Endodermal cell (in vitro differentiated cells): ENCODE measurements around the gene DGLUCY. TPM values are rescaled to one million over a fixed set of nuclear protein-coding genes. Genes with fewer than 3 reads are reported as not detected.

Experiments
- DNase-seq: peaks from one replicate; pipeline ENCODE4 v3.0.0-alpha.2; 2017
- H3K27ac ChIP-seq: 2 replicates; pipeline ENCODE4 v1.5.1; 2013; ENCODE audit warnings: mild to moderate bottlenecking, low read depth, low read length, moderate library complexity
- H3K27me3 ChIP-seq: 2 replicates; pipeline ENCODE4 v1.6.1; 2013; ENCODE audit warnings: mild to moderate bottlenecking, low read length, moderate library complexity; ENCODE audit not compliant: insufficient read depth, control insufficient read depth, poor library complexity, severe bottlenecking
- H3K36me3 ChIP-seq: 2 replicates; pipeline ENCODE4 v1.7.0; 2013; ENCODE audit warnings: mild to moderate bottlenecking, low read length, moderate library complexity; ENCODE audit not compliant: control insufficient read depth, insufficient read depth
- H3K4me1 ChIP-seq: one replicate; pipeline ENCODE4 v1.7.0; 2013; ENCODE audit warnings: low read length; ENCODE audit not compliant: control insufficient read depth, insufficient read depth
- H3K4me3 ChIP-seq: 2 replicates; pipeline ENCODE4 v1.5.1; 2013; ENCODE audit warnings: mild to moderate bottlenecking, low read length, moderate library complexity
- H3K9ac ChIP-seq: 2 replicates; pipeline ENCODE4 v1.6.1; 2013; ENCODE audit warnings: mild to moderate bottlenecking, low read length, moderate library complexity; ENCODE audit not compliant: poor library complexity, severe bottlenecking; ENCODE audit errors: extremely low read depth
- H3K9me3 ChIP-seq: 2 replicates; pipeline ENCODE4 v1.6.1; 2013; ENCODE audit warnings: mild to moderate bottlenecking, low read length, moderate library complexity; ENCODE audit not compliant: control insufficient read depth
- H3K27ac Mint-ChIP-seq: 2 replicates; pipeline ENCODE4 v1.8.0; 2020; ENCODE audit warnings: mixed read lengths
- H3K27me3 Mint-ChIP-seq: 2 replicates; pipeline ENCODE4 v1.8.0; 2021; ENCODE audit warnings: mild to moderate bottlenecking, mixed read lengths; ENCODE audit not compliant: insufficient read depth
- H3K36me3 Mint-ChIP-seq: 2 replicates; pipeline ENCODE4 v1.8.0; 2020; ENCODE audit warnings: low read depth, mixed read lengths
- H3K4me1 Mint-ChIP-seq: 2 replicates; pipeline ENCODE4 v1.8.0; 2020; ENCODE audit warnings: mixed read lengths
- H3K4me3 Mint-ChIP-seq: 2 replicates; pipeline ENCODE4 v1.8.0; 2020; ENCODE audit warnings: mild to moderate bottlenecking, moderate library complexity, mixed read lengths
- H3K9me3 Mint-ChIP-seq: 2 replicates; pipeline ENCODE4 v1.8.0; 2020; ENCODE audit warnings: mild to moderate bottlenecking, mixed read lengths
- WGBS, 2 experiments: methylation state at CpG; one replicate each; pipeline versions ENCODE4 v1.1.5 to v1.1.7; 2013; ENCODE audit warnings: missing lambda C conversion rate in 2 of 2, mixed read lengths in 1 of 2; ENCODE audit not compliant: insufficient coverage in 1 of 2, insufficient read length in 1 of 2; 5-methylcytosine and 5-hydroxymethylcytosine counted together
- total RNA-seq, 2 donors: library from RNA; stranded (reverse); fragmentation: NEBNext Ultra II Directional in 1 of 2; extraction: Animal tissue kit (Norgen Biotek cat#: 25700) in 1 of 2; gene quantifications; 2 replicates in 1 of 2; 3 replicates in 1 of 2; pipeline ENCODE4 v1.2.1, GENCODE V29; 2021
- TF ChIP-seq, protein P1 (sequence below): fragments of 200-600 bp; sonication (generic); conservative IDR thresholded peaks from 2 replicates; pipeline ENCODE4 v1.5.0; 2021; ENCODE audit warnings: antibody characterized with exemption, mild to moderate bottlenecking

DGLUCY gene
- total RNA-seq, 2 donors from 2014 or later = 26.7 to 33.9 TPM

DNA sequence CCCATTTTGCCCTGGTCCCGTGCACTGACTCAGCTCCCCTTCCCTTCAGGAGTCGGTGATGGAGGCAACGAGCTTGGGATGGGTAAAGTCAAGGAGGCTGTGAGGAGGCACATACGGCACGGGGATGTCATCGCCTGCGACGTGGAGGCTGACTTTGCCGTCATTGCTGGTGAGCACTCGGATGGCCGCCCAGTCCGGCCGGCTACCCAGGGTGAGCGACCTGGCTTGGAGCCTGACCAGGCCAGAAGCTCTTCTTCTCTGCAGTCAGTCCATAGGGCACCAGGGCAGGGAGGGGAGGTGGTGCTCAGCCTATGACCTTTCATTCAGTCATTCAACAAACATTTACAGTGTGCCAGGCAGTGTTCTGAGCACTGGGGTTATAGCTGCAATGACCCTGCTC is 90.8 kb downstream of the DGLUCY start:
- no peak overlapping the region for H3K27ac Mint-ChIP-seq
- WGBS, 2 experiments = 92 to 100% methylated on average over 5 to 14 of the region's 14 CpGs
- no peaks in the 10 kb centered on the region for H3K27me3 Mint-ChIP-seq
- TF ChIP-seq, protein P1, sequence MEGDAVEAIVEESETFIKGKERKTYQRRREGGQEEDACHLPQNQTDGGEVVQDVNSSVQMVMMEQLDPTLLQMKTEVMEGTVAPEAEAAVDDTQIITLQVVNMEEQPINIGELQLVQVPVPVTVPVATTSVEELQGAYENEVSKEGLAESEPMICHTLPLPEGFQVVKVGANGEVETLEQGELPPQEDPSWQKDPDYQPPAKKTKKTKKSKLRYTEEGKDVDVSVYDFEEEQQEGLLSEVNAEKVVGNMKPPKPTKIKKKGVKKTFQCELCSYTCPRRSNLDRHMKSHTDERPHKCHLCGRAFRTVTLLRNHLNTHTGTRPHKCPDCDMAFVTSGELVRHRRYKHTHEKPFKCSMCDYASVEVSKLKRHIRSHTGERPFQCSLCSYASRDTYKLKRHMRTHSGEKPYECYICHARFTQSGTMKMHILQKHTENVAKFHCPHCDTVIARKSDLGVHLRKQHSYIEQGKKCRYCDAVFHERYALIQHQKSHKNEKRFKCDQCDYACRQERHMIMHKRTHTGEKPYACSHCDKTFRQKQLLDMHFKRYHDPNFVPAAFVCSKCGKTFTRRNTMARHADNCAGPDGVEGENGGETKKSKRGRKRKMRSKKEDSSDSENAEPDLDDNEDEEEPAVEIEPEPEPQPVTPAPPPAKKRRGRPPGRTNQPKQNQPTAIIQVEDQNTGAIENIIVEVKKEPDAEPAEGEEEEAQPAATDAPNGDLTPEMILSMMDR = no peak
- Histone ChIP-seq H3K9me3 (no peaks in the 10 kb centered on the region), H3K36me3 (peaks cover 9% of the 10 kb centered on the region), H3K4me1 (no peaks in the 10 kb centered on the region), H3K27ac (no peak overlapping the region), H3K27me3 (no peaks in the 10 kb centered on the region), H3K4me3 (no peak overlapping the region), H3K9ac (no peak overlapping the region)
- DNase-seq = no peak
- H3K4me3 Mint-ChIP-seq = no peak overlapping the region
- peaks cover 7% of the 10 kb centered on the region for H3K9me3 Mint-ChIP-seq
- no peaks in the 10 kb centered on the region for H3K4me1 Mint-ChIP-seq
- peaks cover 55% of the 10 kb centered on the region for H3K36me3 Mint-ChIP-seq

DNA sequence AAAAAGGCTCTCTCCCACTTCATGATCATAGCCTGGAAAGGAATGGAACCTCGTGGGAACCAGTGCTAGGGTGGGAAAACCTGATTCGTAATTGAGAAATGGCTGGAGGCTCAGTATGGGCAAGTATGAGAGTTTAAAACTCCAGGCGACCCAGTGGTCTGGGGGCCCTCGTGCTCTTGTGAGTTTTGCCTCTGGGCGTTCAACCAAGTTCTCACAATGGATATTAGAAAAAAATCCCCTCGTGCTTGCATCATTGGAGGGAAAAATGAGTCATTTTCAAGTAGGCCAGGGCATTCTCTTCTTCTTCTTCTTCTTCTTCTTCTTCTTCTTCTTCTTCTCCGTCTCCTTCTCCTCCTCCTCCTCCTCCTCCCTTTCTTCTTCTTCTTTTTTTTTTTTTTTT is 91.6 kb downstream of the DGLUCY start:
- Histone ChIP-seq H3K36me3 (peaks cover 3% of the 10 kb centered on the region), H3K27me3 (no peaks in the 10 kb centered on the region), H3K9me3 (no peaks in the 10 kb centered on the region), H3K4me1 (no peaks in the 10 kb centered on the region), H3K27ac (no peak overlapping the region), H3K4me3 (no peak overlapping the region), H3K9ac (no peak overlapping the region)
- Mint-ChIP-seq H3K27ac (no peak overlapping the region), H3K27me3 (no peaks in the 10 kb centered on the region), H3K4me3 (no peak overlapping the region), H3K4me1 (no peaks in the 10 kb centered on the region), H3K9me3 (peaks cover 7% of the 10 kb centered on the region), H3K36me3 (peaks cover 54% of the 10 kb centered on the region)
- no peak for DNase-seq
- WGBS, 2 experiments = 93 to 95% methylated on average over 4 to 7 of the region's 7 CpGs
- TF ChIP-seq, protein P1 = no peak

DNA sequence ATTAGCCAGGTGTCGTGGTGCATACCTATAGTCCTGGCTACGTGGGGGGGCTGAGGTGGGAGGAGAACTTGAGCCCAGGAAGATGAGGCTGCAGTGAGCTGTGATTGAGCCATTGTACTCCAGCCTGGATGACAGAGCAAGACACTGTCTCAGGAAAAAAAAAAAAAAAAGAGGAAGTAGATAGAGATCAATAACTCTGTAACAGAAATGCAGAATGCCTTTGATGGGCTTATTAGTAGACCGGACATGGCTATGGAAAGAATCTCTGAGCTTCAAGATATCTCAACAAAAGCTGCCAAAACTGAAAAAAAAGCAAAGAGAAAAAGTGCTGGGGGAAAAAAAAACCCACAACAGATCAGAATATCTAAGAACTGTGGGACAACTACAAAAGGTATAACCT is 93.1 kb downstream of the DGLUCY start:
- Mint-ChIP-seq H3K27ac (no peak overlapping the region), H3K4me1 (no peaks in the 10 kb centered on the region), H3K4me3 (no peak overlapping the region), H3K9me3 (no peaks in the 10 kb centered on the region), H3K27me3 (no peaks in the 10 kb centered on the region), H3K36me3 (peaks cover 53% of the 10 kb centered on the region)
- 86 to 91% methylated on average over 3 of the region's 3 CpGs for WGBS, 2 experiments
- H3K9me3 ChIP-seq = no peaks in the 10 kb centered on the region
- TF ChIP-seq, protein P1 = no peak
- H3K27ac ChIP-seq = no peak overlapping the region
- DNase-seq = no peak
- H3K36me3 ChIP-seq = peaks cover 3% of the 10 kb centered on the region
- H3K4me3 ChIP-seq = no peak overlapping the region
- H3K4me1 ChIP-seq = no peaks in the 10 kb centered on the region
- no peak overlapping the region for H3K9ac ChIP-seq
- H3K27me3 ChIP-seq = no peaks in the 10 kb centered on the region
